ENCODE results near the gene SLC22A3. TPM values are rescaled to one million over a fixed set of nuclear protein-coding genes. Genes with fewer than 3 reads are reported as not detected.

Gene SLC22A3
- total RNA-seq, 1 donor from 2014 or later: 0.54 TPM

DNA sequence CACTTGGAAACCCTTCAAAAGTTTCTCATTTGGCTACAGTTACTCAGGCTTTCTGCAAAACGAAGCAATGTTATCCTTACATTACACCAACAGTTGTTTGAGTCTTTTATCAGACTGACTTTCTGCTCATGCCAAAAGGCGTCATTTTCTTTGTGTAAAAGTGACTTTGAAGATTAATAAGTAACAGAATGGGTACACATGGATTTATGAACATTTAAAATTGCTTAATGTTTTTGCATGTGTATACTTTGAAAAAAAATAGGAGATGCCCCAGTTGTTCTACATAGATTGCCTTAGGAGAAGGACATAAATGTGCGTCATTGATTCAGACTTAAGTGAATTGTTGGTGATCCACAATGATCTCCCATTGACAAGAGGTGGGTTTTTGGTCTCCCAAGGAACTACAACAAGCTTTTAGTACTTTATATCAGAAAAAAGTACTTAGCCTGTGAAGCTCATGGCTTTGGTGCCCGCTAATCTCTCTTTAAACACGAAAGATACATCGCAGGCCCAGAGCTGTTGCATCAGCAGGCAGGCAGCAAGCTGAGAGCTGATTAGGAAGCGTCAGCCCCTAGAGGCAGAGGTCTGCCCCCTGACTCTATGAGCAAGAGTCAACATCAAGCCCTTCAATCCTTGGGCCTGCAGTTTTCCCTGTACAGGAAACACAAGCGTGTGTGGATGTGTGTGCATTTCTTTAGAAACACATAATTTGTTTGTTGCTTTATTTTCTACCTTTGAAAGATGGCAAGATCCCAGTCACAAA is 45.9 kb downstream of the SLC22A3 start:
- intact Hi-C loops (cut with DNase I): no loop called here
- DNase-seq (ENCODE audit: low spot score): no peak

DNA sequence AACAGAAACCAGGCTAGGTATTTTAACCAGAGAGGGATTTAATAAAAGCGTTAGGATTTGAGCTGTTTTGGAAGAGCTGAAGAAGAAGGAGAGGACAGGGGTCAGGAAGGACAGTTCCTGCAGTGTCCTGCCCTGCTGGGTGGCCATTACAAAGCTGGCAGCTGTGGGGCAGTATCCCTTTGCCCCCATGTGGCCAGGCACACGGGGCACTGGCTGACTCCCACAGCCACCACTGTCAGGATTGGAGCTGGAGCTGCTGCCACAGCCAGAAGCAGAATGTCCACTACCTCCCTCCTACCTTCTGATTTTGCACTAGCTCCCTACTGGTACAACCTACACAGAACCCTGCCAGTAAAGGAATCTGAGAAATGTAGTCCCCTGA is 46.5 kb downstream of the SLC22A3 start:
- intact Hi-C loops (cut with DNase I): no loop called here
- DNase-seq (ENCODE audit: low spot score): no peak

DNA sequence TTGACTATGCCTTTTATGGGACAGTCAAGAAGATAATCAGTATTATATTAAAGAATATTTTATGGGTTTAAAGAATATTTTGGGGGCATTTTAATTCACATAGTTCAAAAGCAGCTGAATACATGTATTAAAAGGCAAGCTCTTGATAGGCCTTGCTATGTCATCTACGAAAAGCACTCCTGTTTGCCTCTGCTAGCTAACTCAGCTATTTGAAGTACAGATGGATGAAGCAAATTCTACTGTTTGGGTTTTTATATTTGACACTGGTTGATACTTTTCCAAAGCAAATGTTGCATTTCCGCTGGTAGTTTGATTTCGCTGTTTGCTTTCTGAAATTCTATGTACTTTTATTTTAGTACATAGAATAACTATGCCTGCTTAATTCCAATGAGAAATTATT is 47.0 kb downstream of the SLC22A3 start:
- no peak for DNase-seq (ENCODE audit: low spot score)
- intact Hi-C loops (cut with DNase I): no loop called here

DNA sequence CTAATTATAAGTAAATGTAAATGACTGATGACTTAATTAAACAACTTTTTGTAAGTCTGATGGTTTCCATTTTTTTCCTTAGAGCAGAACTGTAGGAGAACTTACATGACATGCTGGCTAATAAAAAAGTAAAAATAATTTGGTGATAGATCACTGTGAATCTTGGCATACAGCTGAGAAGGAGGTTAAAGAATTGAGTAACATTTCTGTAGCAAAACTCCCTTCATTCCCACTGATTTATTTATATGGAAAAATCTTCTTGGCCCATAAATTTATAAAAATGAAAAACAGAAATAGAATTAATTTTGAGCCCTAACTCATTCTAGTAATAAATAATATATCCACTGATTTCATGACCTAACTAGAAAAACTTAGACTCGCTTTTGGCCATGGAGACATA is 48.1 kb downstream of the SLC22A3 start:
- DNase-seq (ENCODE audit: low spot score): no peak
- intact Hi-C loops (cut with DNase I): no loop called here

DNA sequence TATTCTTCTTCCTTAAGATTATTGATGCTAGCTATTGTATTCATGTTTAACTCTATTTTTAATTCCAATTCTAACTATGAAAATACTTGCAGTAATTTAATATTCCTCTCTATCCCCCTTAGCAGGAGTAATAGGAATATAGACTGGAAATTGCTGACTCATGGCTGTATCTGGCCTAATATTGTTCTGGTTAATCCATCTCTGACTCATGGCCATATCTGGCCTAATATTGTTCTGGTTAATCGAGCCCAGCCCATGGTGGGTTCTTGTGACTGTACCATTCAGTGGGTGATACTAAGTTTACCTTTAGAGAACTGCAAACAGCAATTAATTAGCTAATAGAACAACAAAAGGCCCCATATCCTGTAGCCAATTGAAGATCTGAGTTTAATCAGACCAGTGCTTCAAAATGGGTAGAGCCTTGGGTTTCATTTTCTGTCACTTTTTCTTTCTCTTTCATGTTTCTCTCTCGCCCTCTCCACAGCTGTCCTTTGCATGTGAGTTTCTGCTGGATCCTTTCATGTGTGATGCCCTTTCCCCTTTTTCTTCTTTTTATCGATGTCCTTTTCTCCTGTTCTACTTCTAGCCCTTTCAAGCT is 50.6 kb downstream of the SLC22A3 start:
- intact Hi-C loops (cut with DNase I): no loop called here
- DNase-seq (ENCODE audit: low spot score): no peak

DNA sequence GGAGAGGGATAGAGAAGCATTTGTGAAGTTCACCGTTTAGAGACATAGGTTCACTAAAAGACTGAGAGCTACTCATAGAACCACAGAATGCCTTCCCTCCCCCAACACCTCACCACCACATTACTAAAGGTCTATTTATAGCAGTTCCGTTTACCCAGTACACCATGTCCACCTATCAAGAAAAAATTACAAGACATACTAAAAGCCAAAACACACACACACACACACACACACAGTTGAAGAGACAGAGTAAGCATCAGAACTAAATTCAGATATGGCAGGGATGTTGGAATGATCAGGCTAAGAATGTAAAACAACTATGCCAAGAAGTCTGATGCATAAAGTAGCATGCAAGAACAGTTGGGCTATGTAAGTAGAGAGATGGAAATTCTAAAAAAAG is 52.3 kb downstream of the SLC22A3 start:
- intact Hi-C loops (cut with DNase I): no loop called here
- no peak for DNase-seq (ENCODE audit: low spot score)

DNA sequence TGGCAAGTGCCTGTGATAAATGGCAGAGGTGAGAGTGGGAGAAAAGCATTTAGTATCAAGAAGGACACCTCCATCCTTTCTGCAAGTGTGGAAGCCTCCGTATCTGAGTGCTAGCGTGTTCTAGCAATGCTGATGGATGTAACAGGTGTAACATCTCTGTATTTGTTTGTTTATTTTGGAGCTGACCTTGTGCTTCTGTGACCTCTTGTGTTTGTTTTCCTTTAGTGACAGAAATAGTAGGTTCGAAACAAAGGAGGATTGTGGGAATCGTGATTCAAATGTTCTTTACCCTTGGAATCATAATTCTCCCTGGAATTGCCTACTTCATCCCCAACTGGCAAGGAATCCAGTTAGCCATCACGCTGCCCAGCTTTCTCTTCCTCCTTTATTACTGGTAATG is 60.4 kb downstream of the SLC22A3 start:
- no peak for DNase-seq (ENCODE audit: low spot score)

DNA sequence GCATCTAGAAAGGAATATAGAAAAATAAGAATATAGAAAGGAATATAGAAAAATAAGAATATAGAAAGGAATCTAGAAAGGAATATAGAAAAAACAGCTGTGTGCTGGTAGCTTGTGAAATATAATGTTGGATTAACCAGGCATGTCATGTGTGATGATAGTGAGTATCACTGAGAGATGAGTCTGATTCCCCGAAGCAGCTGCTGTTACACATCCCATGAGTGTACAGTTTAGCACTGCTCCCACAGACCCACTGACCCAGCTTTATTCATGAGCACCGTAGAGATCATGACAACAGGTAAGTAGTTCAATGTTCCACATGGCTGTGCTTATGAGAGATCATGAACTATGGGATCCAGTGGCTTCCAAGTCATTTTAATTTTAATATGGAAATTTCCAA is 64.8 kb downstream of the SLC22A3 start:
- DNase-seq (ENCODE audit: low spot score): no peak
- intact Hi-C loops (cut with DNase I): no loop called here

More for the DNA sequence above, 60.4 kb downstream of the SLC22A3 start:
- intact Hi-C loops (cut with DNase I): no loop called here

DNA sequence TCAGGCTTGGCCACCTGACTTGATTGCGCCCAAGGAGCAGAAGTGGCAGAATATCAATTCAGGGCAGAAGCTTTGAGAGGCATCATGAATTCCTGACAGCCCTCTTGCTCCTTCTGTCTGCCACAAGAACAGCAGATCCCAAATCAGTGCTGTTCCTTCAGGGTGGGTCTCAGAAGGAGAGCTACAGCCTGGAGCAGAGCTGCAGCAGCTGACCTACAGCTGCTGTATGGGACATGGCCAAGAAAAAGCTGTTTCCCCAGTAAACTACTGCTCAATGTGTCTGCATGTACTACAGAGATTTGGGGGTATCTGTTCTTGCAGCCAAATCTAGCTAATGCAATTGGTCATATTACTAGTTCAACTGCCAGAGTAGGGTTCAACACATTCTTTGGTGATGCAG is 69.0 kb downstream of the SLC22A3 start:
- DNase-seq (ENCODE audit: low spot score): no peak

DNA sequence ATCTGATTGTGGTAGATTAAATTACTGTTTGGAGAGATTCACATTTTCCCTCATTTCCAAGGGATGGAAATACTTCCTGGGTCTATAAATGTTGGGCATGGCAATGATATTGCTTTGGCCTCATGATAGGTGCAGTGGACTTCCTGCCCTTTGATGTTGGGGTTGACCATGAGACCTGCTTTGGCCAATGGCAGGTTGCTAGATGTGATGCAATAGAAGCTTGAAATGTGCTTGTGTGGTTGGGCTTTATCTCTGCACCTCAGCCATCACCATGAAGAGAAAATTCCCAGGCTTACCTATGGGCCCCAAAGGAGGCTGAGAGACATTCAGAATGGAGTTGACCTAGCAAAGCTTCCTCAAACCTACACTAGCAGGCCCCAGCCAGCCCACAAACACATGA is 69.4 kb downstream of the SLC22A3 start:
- intact Hi-C loops (cut with DNase I): no loop called here
- DNase-seq (ENCODE audit: low spot score): no peak

More for the DNA sequence above, 69.0 kb downstream of the SLC22A3 start:
- intact Hi-C loops (cut with DNase I): no loop called here

DNA sequence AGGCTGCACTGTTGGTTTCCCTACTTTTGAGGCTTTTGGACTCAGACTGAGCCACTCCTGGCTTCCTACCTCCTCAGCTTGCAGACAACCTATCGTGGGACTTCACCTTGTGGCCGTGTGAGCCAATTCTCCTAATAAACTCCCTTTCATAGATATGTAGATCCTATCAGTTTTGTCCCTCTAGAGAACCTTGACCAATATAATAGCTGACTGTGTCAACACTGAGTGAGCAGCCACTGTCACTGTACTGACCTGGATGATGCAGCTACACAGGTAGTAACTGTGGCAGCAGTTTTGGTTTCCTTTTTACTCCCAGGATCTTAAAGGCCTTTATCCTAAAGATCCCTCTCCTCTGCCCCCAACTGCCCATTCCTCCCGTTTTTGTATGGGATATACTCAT is 70.2 kb downstream of the SLC22A3 start:
- intact Hi-C loops (cut with DNase I): no loop called here
- no peak for DNase-seq (ENCODE audit: low spot score)

DNA sequence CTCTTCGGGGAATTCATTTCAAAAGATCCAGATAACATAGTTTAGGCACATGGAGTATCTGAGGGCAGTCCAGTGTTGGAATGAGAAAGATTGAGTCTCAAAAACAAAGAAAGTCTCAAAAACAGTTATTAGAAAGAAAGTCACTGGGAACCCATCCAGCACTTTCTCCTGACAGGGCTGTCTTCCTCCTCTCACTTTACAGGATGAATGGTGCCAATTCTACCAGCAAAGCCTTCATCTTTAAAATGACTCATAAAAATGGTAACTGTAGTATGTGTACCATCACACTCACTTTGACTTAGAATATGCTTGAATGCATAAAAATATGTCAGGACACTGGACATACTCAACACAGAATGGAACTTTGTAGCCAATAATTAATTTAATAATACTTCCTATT is 71.3 kb downstream of the SLC22A3 start:
- intact Hi-C loops (cut with DNase I): no loop called here
- no peak for DNase-seq (ENCODE audit: low spot score)

DNA sequence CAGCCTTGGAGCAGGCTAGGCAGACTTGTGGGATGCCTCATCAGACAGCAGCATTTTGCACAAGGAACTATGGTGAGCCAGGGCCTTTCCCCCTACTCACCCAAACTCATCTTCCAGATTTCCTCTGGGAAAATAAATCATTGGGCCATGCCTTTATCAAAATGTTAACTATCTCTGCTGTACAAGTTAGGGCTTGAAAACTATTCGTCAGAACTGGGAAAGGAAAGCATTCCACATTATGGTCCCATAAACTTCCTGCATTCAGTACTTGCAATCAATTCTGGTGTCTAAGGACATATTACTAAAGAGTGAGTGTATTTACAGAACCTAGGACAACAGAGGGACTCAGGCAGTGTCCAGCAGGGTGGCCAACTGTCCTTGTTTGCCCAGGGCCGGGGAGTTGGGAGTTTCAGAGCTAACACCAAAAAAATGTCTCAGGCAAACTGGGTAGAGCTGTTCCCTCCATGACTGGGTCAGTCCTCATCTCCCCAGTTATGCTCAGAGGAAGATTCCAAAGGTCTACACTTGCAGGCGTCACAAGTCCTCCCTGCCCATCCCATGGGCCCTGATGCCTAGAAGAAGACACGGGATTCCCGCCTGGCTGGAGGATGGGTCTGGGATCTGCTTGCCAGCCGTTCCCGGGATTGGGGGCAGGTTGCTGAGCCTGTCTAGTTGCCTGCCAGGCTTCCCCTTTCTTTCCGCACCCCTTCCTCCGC is 72.2 kb downstream of the SLC22A3 start:
- no peak for DNase-seq (ENCODE audit: low spot score)
- intact Hi-C loops (cut with DNase I): no loop called here

DNA sequence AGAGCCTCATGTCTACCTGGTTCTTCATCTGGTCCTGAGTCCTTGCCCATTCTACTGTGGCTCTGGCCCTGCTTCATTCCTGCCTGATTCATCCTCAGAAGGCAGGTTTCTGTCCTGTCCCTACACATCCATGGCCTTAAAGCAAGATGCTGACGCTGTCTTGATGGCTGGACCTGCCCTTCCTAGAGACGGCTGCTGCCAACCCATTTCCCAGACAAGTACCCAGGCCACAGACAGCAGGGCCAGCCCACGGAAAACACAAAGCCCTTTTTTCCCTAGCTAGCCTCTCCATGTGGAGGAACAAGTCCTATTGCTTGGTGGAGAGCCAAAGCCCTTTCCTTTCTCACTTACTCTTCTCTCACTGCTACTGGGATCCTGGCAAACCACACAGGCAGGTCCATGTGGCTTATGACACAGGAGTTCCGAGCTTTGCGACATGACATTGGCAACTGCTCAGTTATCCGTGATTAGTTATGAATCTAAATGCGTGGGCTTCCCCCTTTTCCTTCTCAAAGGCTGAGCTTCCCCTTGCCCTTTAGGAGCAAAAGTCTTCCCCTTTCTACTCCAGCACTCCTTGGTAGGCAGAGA is 72.9 kb downstream of the SLC22A3 start:
- intact Hi-C loops (cut with DNase I): no loop called here
- DNase-seq (ENCODE audit: low spot score): no peak

DNA sequence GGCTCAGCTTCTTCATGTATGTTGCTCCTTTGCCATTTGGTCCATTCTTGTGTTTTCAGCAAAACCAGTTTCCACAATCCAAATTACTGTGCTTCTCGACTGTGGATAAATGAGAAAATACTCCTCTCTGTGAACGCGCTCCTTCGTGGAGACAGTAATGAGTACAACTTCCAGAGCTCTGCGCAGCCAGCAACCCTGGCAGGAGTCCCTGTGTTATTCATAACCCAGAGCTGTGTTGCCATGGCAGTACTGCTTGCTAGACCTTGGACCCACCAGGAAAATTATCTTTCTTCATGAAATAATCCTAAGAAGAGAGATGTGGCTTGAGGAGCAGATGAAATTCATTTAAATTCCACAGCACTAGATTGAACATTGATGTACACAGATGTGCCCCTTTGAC is 73.7 kb downstream of the SLC22A3 start:
- intact Hi-C loops (cut with DNase I): no loop called here
- no peak for DNase-seq (ENCODE audit: low spot score)

DNA sequence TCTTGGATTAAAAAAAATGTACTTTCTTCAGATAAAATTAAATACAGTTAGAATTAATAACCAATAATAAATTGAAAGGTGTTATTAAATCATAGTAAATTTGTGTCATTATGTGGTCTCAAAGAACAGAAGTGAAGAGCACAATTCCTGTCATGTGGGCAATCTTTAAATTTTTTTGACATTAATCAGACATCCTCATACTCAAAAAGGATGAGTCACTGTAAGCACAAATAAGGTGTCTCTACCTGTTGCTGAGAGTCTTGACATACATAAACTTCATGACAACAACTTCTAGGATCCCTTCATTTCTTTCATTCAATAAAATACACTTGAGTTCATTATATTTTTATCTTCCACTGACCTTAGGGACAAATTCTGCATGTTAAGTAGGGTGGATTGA is 76.1 kb downstream of the SLC22A3 start:
- DNase-seq (ENCODE audit: low spot score): no peak
- intact Hi-C loops (cut with DNase I): no loop called here

DNA sequence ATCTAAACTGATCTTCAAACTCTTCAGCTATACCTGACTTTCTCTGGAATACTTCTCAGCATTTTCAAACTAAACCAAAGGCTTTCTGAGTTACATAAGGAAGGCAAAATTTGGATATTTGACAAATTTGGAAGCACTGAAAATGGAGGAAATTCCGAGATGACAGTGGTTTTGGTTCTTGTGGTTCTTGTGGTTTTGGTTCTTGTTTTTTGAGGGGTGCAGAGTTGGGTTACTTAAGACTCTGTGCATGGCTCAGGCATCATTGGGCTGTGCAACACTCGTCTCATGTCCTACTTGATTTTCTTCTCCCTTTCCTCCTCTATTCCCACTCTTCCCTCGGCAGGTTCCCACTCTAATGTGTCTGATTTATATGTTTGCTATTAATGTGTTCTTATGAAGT is 78.0 kb downstream of the SLC22A3 start:
- intact Hi-C loops (cut with DNase I): no loop called here
- no peak for DNase-seq (ENCODE audit: low spot score)

DNA sequence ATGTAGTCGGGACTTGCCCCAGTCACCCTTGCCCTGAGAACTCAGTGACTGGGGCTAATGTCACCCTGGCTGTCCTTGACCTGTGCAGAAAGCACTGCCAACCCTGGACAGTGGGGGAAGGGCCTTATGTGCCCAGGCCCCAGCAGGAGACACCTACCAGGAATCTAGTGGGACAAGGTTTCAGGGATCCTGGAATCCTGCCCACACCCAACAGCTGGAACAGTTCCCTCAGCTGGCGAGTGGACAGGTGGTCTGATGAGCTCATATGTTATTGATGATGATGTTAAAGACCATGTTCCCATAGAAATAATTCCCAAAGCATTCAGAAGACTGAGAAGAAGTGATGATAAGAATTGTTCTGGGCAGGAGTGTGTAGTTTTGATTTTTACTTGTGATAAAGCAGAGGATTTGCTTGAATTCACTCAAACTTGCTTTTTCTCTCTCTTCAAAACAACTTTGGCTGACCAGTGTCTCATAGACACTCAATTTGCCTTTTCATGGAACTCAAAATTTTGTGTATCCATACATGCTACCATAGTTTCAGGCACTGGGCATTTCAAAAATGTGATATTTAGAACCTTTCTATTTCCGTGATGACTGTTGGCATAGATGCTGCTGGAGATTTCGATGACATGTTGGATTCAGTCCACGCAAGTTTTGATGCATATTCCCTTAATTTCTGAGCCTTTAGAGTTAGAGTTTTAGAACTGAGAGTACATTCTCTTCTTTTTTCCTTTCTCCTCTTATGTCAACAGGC is 79.3 kb downstream of the SLC22A3 start:
- intact Hi-C loops (cut with DNase I): no loop called here
- no peak for DNase-seq (ENCODE audit: low spot score)

DNA sequence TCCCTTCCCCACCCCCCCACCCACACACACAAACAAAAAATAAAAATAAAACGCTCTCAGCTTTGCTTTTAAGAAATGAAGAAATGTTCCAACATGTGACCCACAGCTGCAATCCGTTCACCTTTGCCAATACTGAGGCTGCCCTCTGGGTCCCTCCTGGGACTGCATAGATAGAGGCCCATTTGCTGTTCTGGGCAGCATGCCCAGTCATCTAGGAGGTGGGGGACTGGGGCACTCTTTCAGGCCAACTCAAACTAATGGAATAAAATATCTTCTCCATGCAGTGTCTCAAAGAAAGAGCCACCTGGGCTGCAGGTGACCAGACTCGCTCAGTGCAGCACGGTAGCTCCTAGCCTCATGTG is 79.9 kb downstream of the SLC22A3 start:
- intact Hi-C loops (cut with DNase I): no loop called here

More for the DNA sequence above, 79.9 kb downstream of the SLC22A3 start:
- DNase-seq (ENCODE audit: low spot score): no peak
